ENCODE data around the gene CD47. TPM values are rescaled to one million over a fixed set of nuclear protein-coding genes. Genes with fewer than 3 reads are reported as not detected.

CD47 gene
- total and polyA plus RNA-seq, 10 of the 15 experiments (the other 5 are each of a cell fraction or from before 2014, with no cell fraction given): 22.9 to 175 (median 81.1) TPM

GRCh38 chr3:108021131-108021530, 69.7 kb downstream of the CD47 start (continued):
- TF ChIP-seq ZNF592 (IDR thresholded peaks at IDR 0.05): no peak
- TF ChIP-seq, protein P1, sequence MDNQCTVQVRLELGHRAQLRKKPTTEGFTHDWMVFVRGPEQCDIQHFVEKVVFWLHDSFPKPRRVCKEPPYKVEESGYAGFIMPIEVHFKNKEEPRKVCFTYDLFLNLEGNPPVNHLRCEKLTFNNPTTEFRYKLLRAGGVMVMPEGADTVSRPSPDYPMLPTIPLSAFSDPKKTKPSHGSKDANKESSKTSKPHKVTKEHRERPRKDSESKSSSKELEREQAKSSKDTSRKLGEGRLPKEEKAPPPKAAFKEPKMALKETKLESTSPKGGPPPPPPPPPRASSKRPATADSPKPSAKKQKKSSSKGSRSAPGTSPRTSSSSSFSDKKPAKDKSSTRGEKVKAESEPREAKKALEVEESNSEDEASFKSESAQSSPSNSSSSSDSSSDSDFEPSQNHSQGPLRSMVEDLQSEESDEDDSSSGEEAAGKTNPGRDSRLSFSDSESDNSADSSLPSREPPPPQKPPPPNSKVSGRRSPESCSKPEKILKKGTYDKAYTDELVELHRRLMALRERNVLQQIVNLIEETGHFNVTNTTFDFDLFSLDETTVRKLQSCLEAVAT (IDR thresholded peaks at IDR 0.05): no peak
- TF ChIP-seq SMAD1 (IDR thresholded peaks at IDR 0.05; ENCODE audit: low read depth, partially characterized antibody): no peak
- no peak for TF ChIP-seq RCOR1 (conservative IDR thresholded peaks at IDR 0.05; ENCODE audit: low read depth, low read length)
- TF ChIP-seq YY1 (IDR thresholded peaks at IDR 0.05; ENCODE audit: low read depth, low read length): no peak

GRCh38 chr3:108018552-108018951, 72.3 kb downstream of the CD47 start:
- ChIA-PET SMC1A (ENCODE audit: uncharacterized antibody, unreplicated experiment) (no interaction called here), CTCF (no interaction called here), POLR2A (no interaction called here), RAD21 (ENCODE audit: unreplicated experiment) (no interaction called here)
- H3K4me3 ChIP-seq: no peak overlapping the region
- TF ChIP-seq YY1 (IDR thresholded peaks at IDR 0.05; ENCODE audit: low read depth, low read length) (no peak), TCF7 (IDR thresholded peaks at IDR 0.05; ENCODE audit: borderline replicate concordance) (no peak), ZNF217 (IDR thresholded peaks at IDR 0.05) (no peak), TARDBP (IDR thresholded peaks at IDR 0.05; ENCODE audit: borderline replicate concordance) (no peak), GATAD2B (conservative IDR thresholded peaks at IDR 0.05; ENCODE audit: low read depth) (no peak), MEF2B (IDR thresholded peaks at IDR 0.05; ENCODE audit: partially characterized antibody, poor library complexity, severe bottlenecking) (no peak), ZNF384 (IDR thresholded peaks at IDR 0.05; ENCODE audit: borderline replicate concordance, low read depth, low read length) (no peak), CREB1 (IDR thresholded peaks at IDR 0.05; ENCODE audit: low read depth) (no peak), HDAC6 (IDR thresholded peaks at IDR 0.05; ENCODE audit: unreplicated experiment) (no peak), ZSCAN29 (IDR thresholded peaks at IDR 0.05) (no peak), SP1 (IDR thresholded peaks at IDR 0.05; ENCODE audit: low read depth, low read length) (no peak)
- TF ChIP-seq, protein P2, sequence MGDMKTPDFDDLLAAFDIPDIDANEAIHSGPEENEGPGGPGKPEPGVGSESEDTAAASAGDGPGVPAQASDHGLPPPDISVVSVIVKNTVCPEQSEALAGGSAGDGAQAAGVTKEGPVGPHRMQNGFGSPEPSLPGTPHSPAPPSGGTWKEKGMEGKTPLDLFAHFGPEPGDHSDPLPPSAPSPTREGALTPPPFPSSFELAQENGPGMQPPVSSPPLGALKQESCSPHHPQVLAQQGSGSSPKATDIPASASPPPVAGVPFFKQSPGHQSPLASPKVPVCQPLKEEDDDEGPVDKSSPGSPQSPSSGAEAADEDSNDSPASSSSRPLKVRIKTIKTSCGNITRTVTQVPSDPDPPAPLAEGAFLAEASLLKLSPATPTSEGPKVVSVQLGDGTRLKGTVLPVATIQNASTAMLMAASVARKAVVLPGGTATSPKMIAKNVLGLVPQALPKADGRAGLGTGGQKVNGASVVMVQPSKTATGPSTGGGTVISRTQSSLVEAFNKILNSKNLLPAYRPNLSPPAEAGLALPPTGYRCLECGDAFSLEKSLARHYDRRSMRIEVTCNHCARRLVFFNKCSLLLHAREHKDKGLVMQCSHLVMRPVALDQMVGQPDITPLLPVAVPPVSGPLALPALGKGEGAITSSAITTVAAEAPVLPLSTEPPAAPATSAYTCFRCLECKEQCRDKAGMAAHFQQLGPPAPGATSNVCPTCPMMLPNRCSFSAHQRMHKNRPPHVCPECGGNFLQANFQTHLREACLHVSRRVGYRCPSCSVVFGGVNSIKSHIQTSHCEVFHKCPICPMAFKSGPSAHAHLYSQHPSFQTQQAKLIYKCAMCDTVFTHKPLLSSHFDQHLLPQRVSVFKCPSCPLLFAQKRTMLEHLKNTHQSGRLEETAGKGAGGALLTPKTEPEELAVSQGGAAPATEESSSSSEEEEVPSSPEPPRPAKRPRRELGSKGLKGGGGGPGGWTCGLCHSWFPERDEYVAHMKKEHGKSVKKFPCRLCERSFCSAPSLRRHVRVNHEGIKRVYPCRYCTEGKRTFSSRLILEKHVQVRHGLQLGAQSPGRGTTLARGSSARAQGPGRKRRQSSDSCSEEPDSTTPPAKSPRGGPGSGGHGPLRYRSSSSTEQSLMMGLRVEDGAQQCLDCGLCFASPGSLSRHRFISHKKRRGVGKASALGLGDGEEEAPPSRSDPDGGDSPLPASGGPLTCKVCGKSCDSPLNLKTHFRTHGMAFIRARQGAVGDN (IDR thresholded peaks at IDR 0.05): no peak
- H3K36me3 ChIP-seq (ENCODE audit: control insufficient read depth in 2 of 2, insufficient read depth in 2 of 2, low read length in 1 of 2): no peaks in the 10 kb centered on the region
- H3K9me3 ChIP-seq (replicated peaks; ENCODE audit: control insufficient read depth, insufficient read depth, low read length): no peaks in the 10 kb centered on the region
- H3K4me2 ChIP-seq (ENCODE audit: control insufficient read depth, insufficient read depth): no peak overlapping the region
- no peaks in the 10 kb centered on the region for H3K79me2 ChIP-seq (ENCODE audit: control insufficient read depth, insufficient read depth, low read length)
- no TSS peak for BruUV-seq (replicated peaks)
- in situ Hi-C loops (cut with MboI): no loop called here
- H3K27ac ChIP-seq (ENCODE audit: control insufficient read depth, insufficient read depth): no peak overlapping the region
- intact Hi-C loops (cut with micrococcal nuclease; ENCODE audit: unreplicated experiment): no loop called here
- no peaks in the 10 kb centered on the region for H3K27me3 ChIP-seq (replicated peaks in 1 of 2; ENCODE audit: control insufficient read depth in 2 of 2, insufficient read depth in 2 of 2, low read length in 1 of 2)
- 46% methylated on average over 8 of the region's 8 CpGs for WGBS (ENCODE audit: insufficient coverage, insufficient replicate concordance, low lambda C conversion rate, missing lambda C conversion rate)
- no peak overlapping the region for H3K9ac ChIP-seq (ENCODE audit: control insufficient read depth, insufficient read depth, low read length)
- ATAC-seq (no peak), FAIRE-seq (no peak), DNase-seq (ENCODE audit: low read depth, low spot score) (no peak)
- no peaks in the 10 kb centered on the region for H4K20me1 ChIP-seq (ENCODE audit: control insufficient read depth, insufficient read depth)
- no peak overlapping the region for H2AFZ ChIP-seq (ENCODE audit: control insufficient read depth, low read depth, low read length)
- H3K4me1 ChIP-seq (ENCODE audit: control insufficient read depth, insufficient read depth, low read length): no peaks in the 10 kb centered on the region
